ENCODE results near the gene HHIPL2.
A peak's percentile ranks its signal among the peaks of the same experiment; 100 is the strongest.
"Not testable (repeated sequence)": the region's sequence is repeated elsewhere in the genome, so short reads cannot be mapped to it uniquely, and the experiment has no call there.

Gene HHIPL2

GRCh38 chr1:222539951-222540597 lies 7.8 kb downstream of the HHIPL2 start:
- no peak for DNase-seq (ENCODE audit: low spot score)

DNA sequence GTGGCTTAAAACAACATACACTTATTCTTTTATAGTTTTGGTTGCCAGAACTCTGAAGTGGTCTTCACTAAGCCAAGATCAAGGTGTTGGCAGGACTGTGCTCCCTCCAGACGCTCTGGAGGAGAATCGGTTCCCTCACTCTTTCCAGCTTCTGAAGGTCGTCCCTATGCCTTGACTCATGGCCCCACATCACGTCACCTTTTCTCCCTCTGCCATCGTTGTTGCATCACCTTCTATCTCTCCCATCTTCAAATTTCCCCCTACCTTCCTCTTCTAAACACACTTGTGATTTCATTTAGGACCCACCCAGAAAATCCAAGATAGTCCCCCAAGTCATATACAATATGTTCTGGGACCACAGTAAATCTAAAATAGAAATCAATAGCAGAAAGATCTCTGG lies 12.4 kb downstream of the HHIPL2 start:
- DNase-seq (ENCODE audit: low spot score): no peak

DNA sequence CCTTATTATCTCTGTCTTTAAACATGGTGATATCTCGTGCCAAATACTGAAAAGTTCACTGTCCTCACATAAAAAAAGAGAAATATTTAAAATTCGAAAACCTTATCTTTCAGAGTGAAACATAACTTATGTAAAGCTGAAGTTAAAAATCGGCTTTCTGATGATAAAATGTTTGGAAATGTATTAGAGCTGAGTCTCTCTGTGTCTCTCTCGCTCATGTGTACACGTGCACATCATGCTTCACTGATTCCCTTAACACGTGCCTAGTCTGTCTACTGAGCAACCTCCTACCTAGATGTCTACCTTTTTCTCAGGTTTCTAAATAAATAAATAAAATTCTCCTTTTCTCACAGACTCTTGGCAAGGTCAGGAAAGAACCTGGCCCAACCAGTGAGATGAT lies 17.1 kb downstream of the HHIPL2 start:
- DNase-seq (ENCODE audit: low spot score): no peak

GRCh38 chr1:222529916-222530315 lies 18.0 kb downstream of the HHIPL2 start:
- DNase-seq (ENCODE audit: low spot score): no peak

- no peak for DNase-seq (ENCODE audit: low spot score)
Observed at GRCh38 chr1:222529181-222529580, 18.7 kb downstream of the HHIPL2 start.

GRCh38 chr1:222525951-222526350 lies 22.0 kb downstream of the HHIPL2 start:
- DNase-seq (ENCODE audit: low spot score): no peak

DNA sequence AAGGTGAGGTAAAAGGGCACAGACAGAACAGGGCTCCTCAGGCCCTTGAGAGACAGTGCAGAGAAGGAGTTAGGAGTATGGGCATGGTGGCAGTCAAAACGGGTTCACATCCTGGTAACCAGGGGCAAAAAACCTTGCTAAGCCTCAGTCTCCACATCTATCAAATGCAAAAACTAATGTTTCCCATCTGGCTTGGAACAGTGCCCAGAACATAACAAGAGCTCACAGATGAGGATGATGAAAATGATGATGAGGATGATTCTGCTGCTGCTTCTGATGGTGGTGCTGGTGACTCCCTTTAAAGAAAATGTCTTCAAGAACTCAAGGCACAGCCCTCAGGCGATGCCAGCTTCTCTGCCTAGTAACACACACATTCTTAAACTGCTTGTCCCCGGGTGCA lies 24.1 kb downstream of the HHIPL2 start:
- no peak for DNase-seq (ENCODE audit: low spot score)

DNA sequence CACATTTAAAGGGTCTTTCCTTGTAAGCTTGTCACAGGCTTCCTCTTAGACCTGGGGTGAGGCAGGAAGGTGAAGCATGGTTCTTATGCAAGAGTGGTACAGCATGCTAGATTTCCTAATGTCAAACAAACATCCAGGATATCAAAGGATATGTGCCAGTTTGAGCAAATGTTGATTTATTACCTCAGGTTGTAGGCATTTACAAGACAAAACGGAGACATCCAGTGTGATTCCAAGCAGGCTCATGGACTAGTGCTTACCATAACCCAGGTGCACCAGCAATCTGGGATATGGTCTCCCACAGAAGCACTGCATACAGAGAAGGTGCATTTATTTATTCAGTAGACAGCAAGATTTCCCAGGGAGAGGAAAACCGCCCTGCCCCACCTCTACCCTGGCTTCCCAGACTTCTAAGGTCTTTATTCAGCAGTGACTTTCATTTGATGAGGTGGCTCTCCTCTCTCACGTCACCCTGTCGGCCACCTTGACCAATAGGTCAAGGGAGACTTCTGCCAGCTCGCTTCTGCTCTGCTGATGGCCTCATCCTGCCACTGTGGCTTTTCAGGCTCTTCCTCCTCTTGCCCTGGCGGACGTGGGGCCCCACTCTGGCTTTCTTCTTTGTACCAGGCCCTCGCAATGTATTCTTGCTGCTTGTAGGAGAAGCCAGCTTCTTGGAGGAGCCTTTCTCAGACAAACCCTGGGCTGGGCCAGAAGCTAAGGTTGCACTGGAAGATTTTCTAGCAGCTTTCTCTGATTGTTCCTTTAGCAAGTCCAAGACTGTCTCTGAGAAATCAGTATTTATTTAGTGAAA lies 25.6 kb downstream of the HHIPL2 start:
- no peak for DNase-seq (ENCODE audit: low spot score)

GRCh38 chr1:222521299-222522104 lies 26.4 kb downstream of the HHIPL2 start:
- DNase-seq (ENCODE audit: low spot score): peak; percentile 75

DNA sequence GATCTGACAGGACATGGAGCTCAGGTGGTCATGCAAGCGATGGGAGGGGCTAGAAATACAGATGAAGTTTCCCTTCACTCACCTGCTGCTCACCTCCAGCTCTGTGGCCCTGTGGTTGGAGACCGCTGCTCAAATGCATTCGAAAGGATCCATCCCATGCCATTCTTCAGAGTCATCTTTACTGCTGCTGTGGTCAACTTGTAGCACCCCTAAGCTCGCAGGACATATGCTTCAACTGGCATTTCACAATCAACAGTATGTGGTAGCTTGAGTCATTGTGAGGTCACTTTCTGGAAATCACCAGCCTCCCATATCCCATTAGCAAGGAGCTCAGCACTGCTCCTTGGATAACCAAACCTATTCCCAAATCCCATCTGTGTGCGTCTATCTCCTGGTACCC lies 58.4 kb downstream of the HHIPL2 start:
- peak; percentile 38 for DNase-seq (ENCODE audit: low spot score)

GRCh38 chr1:222487774-222488173 lies 60.1 kb downstream of the HHIPL2 start:
- not testable (repeated sequence) for DNase-seq (ENCODE audit: low spot score)

GRCh38 chr1:222484005-222484404 lies 63.9 kb downstream of the HHIPL2 start:
- DNase-seq (ENCODE audit: low spot score): not testable (repeated sequence)

DNA sequence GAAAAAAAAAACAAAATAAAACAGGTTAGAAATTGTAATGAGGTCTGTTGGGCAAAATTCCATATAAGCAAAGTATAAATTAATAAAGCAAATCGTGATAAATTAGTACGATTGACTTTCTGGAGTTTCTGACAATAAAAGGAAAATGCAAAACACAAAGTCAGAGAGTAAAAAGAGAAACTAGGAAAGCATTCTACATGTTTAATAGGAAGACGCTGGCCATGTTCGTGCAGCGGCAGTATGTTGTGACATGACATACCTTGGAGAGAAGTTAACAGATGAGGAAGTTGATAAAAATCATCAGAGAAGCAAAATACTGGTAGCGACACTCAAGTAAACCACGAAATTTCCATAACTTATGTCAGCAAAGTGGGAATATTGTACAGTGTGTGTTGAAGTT lies 68.3 kb downstream of the HHIPL2 start:
- not testable (repeated sequence) for DNase-seq (ENCODE audit: low spot score)

DNA sequence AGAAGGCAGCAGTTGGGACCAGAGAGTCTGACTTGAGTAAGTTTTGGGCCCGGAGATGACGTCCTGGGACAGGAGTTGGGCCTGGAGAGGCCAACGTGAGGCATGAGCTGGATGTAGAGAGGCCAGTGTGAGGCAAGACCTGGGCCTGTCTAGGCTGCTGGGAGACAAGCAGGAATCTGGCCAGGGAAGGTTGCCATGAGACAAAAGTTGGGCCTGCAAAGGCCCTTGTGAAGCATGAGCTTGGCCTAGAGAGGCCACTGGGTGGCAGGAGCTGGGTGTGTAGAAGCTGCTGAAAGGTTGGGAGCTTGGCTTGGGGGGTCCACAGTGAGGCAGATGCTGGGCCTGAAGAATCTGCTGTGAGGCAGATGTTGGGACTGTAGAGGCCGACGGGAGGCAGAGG lies 71.5 kb downstream of the HHIPL2 start:
- DNase-seq (ENCODE audit: low spot score): not testable (repeated sequence)

DNA sequence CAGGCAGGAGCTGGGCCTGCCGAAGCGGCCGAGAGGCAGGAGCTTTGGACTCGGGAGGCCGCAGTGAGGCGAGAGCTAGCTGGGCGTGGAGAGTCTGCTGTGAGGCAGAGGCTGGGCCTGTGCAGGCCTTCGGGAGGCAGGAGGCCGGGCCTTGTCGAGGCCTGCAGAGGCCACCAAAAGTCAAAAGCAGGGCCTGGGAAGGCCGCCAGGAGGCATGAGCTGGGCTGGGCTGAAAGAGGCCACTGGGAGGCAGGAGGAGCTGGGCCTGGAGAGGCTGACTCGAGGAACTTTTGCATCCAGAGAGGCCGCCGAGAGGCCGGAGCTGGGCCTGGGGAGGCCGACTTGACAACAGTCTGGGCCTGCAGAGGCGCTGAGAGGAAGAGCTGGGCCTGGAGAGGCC lies 74.2 kb downstream of the HHIPL2 start:
- DNase-seq (ENCODE audit: low spot score): not testable (repeated sequence)

- not testable (repeated sequence) for DNase-seq (ENCODE audit: low spot score)
Observed at GRCh38 chr1:222472776-222473540, 74.9 kb downstream of the HHIPL2 start.
